Right ventricle myocardium inferior (tissue), 1 donor: Measurements from ENCODE around the gene PHF21A. TPM values are rescaled to one million over a fixed set of nuclear protein-coding genes. Genes with fewer than 3 reads are reported as not detected.
"Not testable (repeated sequence)": the region's sequence is repeated elsewhere in the genome, so short reads cannot be mapped to it uniquely, and the experiment has no call there.

ENCODE experiments used
- ATAC-seq: fragments of 200-7000 bp; cut with Tn5 transposase; one replicate; pipeline ENCODE4 v1.9.1; 2020; ENCODE audit warnings: mild to moderate bottlenecking, moderate library complexity
- DNase-seq: peaks from one replicate; pipeline ENCODE4 v3.0.0; 2021; ENCODE audit errors: missing footprints
- intact Hi-C: fragments of 100-400 bp; cut with DNase I; formaldehyde crosslinking; loops from one replicate; pipeline ENCODE4 v1.11.0; 2022
- total RNA-seq: library from RNA; stranded (reverse); fragmentation: NEBNext Ultra II Directional; extraction: Animal tissue kit (Norgen Biotek cat#: 25700); gene quantifications from one replicate; pipeline ENCODE4 v1.2.1, GENCODE V29; 2021
- donor health status: DM: no; HTN: yes; CAD: no; lungs with severe emphysema.

Gene PHF21A
- total RNA-seq, 1 donor from 2014 or later, result 35.4 TPM

DNA sequence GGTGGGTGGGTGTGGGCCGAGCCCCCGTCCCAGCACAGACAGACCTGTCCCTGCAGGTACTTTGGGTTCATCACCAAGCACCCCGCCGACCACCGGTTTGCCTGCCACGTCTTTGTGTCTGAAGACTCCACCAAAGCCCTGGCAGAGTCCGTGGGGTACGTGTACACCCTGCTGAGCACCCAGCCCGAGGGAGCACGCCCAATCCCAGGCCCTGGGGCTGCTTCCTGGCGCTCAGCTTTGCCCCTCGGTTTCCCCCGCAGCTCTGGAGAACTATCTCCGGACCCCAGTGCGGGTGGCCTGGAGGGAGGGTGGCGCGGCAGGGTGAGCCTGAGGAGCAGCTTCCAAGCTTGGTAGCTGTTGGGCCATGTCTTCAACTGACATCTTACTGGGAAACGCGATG, 216.2 kb downstream of the PHF21A start:
- ATAC-seq (no peak), DNase-seq (no peak)
- intact Hi-C loops, result no loop called here

DNA sequence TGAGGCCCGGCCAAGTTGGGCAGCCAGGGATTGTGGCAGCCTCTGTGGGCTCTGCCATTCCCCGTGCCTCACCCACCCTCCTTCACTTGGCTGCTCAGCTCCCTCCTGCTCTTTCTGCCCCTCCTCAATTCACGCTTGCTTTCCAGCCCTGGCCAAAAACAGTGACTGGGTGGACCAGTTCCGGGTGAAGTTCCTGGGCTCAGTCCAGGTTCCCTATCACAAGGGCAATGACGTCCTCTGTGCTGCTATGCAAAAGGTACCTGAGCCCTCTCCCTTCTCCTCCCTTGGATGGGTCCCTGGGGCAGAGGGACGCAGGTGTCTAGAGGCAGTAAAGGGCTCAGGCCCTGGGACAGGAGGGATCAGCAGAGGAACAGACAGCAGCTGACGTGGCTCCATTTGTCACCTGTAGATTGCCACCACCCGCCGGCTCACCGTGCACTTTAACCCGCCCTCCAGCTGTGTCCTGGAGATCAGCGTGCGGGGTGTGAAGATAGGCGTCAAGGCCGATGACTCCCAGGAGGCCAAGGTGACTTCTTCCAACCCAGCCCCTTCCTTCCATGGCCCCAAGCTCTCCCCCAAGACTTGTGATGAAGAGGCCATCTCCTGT, 216.8 kb downstream of the PHF21A start:
- no peak for ATAC-seq
- peak; percentile 13 for DNase-seq
- intact Hi-C loops, result no loop called here

- DNase-seq (peak; percentile 61), ATAC-seq (no peak)
- intact Hi-C loops, result no loop called here
Measured at GRCh38 chr11:45902452-45903380, 218.5 kb downstream of the PHF21A start.

DNA sequence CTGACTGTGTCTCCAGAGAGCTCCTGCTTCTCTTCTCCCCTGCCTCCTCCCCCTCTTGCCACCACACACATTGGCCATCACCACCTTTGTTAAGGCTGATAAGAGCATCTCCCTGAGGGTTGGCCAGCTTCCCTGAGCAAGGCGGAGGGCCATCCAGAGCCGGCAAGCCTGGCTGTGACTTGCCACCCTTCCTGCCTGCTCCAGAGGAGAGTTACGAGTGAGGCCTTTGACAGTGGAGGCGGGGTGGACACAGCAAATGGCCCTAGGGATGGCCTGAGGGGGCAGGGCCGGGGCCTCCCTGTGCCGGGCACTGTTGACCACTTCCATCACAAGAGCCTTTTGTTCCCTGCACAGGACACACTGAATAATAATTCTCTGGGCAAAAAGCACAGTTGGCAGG, 219.6 kb downstream of the PHF21A start:
- DNase-seq (peak; percentile 28), ATAC-seq (no peak)
- intact Hi-C loops, result no loop called here

DNA sequence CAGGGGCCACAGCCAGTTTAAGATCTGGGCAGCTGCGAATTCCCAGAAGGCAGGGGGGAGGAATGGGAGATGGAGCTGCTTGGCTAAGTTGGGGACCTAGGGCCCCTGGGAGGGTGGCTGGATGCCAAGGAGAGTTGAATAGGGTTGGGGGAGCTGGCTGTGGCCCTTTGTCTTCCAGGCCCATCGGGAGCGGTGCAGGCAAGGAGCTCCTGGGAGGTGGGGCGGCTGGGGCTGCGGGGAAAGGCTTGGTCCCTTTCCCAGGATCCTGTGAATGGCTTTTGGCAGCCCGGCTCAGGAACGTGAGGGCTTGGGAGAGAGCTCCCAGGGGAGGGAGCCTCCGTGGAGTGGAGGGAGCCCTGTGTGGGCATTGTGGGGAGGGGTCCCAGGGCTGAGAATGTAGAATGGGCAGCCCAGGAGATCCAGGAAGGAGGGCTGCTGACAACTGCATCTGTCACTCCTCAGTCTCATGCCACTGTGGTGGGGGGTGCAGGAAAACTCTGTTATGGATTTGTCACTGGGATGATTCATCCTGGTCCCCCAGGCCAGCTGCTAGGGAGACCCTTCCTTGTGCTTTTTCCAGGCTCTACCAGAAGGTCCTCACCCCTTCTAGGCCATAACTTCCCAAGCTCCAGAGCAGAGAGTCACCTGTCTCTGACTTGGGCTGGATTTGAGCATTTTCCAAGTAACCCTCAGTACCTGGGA, 220.2 kb downstream of the PHF21A start:
- ATAC-seq (no peak), DNase-seq (peak; percentile 72)
- intact Hi-C loops, result no loop called here

DNA sequence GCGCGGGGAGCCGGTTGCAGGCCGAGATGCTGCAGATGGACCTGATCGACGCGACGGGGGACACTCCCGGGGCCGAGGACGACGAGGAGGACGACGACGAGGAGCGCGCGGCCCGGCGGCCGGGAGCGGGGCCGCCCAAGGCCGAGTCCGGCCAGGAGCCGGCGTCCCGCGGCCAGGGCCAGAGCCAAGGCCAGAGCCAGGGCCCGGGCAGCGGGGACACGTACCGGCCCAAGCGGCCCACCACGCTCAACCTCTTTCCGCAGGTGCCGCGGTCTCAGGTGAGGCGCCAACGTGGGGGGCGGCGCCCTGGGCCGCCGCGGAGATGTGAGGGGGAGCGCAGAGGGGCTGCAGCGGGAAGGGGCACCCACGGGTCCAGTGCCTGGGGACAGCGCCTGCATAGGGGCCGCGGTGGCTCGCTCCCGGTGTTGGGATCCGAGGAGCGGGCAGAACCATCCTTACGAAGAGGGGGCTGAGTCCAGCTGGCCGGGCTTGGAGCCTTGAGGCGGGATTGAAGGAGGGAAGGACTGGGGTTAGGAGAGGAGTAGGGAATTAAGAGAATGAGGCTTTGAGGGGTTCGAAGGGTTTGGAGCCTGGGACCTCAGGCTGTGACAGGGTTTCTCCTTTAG, 221.0 kb downstream of the PHF21A start:
- DNase-seq (peak; percentile 67), ATAC-seq (peak; percentile 6)
- intact Hi-C loops, result not testable (repeated sequence)

- peak; percentile 89 for ATAC-seq
- intact Hi-C loops, result no loop called here
- peak; percentile 93 for DNase-seq
Measured at GRCh38 chr11:45899448-45900174, 221.6 kb downstream of the PHF21A start.

DNA sequence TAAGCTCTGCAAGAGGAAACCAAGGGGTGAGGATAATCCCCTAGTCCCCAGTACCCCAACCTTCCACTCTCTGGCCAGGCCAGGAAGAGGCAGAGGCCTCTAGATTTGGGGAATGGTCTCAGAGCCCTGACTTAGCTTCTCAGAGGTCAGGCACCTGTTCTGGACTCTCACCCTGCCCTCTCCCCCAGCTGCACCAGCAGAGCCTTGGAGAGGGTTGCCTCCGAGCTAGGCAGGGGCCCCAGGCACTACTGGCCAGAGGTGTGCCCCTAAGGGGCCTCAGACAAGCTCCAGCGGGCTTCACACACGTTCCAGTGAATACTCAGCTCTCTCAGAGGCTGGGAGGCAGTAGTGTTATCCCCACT, 222.2 kb downstream of the PHF21A start:
- no peak for ATAC-seq
- no peak for DNase-seq
- intact Hi-C loops, result no loop called here

GRCh38 chr11:45897556-45897955, 223.7 kb downstream of the PHF21A start:
- no peak for DNase-seq
- intact Hi-C loops, result no loop called here

GRCh38 chr11:45896422-45896984, 224.8 kb downstream of the PHF21A start:
- intact Hi-C loops, result no loop called here
- DNase-seq, result peak; percentile 50
- ATAC-seq, result no peak

More at GRCh38 chr11:45897556-45897955, 223.7 kb downstream of the PHF21A start:
- no peak for ATAC-seq

- ATAC-seq, result no peak
- DNase-seq, result peak; percentile 39
- intact Hi-C loops, result no loop called here
Measured at GRCh38 chr11:45895553-45896259, 225.5 kb downstream of the PHF21A start.

- ATAC-seq (no peak), DNase-seq (peak; percentile 59)
- intact Hi-C loops, result no loop called here
Measured at GRCh38 chr11:45894555-45895247, 226.6 kb downstream of the PHF21A start.

DNA sequence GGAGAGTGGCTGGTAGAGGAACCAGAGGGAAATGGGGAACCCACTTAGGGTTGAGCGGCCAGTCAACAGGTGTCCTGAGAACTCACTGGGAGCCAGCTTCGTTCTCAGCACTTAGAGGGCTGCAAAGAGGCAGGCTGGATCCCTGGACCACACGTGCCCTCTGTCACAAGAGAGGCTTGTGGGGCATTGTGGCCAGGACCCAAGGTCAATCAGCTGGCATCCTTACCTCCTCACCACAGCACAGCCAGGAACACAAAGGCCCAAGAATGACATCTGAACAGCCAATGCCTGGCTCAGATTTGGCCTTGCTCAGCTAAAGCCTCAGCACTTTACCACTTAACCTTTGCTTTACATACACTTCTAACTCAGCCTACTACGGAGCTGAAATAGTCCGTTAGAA, 228.4 kb downstream of the PHF21A start:
- intact Hi-C loops, result no loop called here
- DNase-seq (peak; percentile 34), ATAC-seq (peak; percentile 30)

DNA sequence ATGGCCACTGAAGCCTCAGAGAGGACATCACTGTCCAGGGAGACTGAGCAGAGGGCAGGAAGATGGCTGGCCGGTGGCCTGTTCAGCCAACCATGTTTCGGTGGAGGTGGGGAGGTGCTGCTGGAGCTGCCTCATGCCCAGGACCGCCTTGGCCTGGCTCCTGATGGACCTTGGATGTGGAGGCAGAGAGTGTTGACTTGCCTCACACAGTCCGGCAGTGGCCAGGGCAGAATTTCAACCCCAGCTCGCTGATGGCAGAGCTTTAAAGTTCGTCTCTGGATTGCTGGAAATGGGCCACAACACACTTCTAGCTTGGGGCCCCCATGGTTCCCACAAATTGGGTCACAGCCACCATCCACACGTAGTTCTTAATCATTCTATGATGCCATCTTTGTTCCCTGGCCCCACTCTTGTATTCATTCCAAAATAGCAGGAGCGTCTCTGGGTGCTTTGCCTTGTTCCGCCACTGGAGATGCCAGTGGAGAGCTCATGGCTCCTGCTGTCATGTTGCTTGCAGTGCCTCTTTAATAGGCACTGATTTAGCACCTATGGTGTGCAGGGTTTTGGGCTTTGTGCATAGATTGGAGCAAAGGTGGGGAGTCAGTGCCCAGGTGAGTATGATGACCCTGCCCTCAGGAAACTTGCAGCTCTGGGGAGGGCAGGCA, 230.2 kb downstream of the PHF21A start:
- ATAC-seq (no peak), DNase-seq (peak; percentile 55)
- intact Hi-C loops, result no loop called here

GRCh38 chr11:45889966-45890365, 231.3 kb downstream of the PHF21A start:
- DNase-seq, result no peak

DNA sequence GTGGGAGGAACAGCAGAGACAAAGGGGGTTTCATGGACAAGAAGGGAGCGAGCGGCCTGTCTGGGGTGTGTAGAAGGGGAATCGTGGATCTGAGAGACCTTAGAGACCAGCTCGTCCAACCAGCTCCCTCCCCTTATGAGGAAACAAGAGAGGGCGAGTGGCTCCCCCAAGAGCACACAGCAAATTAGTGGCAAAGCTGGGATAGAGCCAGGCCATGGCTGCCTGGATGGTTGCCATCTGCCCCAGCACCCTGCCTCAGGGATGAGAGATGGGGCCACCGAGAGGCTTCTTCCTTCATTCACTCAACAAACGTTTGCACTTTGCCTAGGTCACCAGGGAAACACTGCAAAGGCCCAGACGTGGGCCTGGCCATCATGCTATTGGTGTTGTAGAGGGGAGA, 231.7 kb downstream of the PHF21A start:
- DNase-seq (peak; percentile 37), ATAC-seq (no peak)
- intact Hi-C loops, result no loop called here

More at GRCh38 chr11:45889966-45890365, 231.3 kb downstream of the PHF21A start:
- ATAC-seq, result no peak
- intact Hi-C loops, result no loop called here

- ATAC-seq (no peak), DNase-seq (peak; percentile 27)
- intact Hi-C loops, result no loop called here
Measured at GRCh38 chr11:45887587-45887986, 233.7 kb downstream of the PHF21A start.
